GM21526 (cell line): ENCODE measurements around the gene CRYBA2.

Experiments
- ATAC-seq: cut with Tn5 transposase; IDR thresholded peaks from one replicate; pipeline ENCODE4 v1.9.1; 2021; ENCODE audit warnings: moderate library complexity; ENCODE audit not compliant: unreplicated experiment, low FRiP score

Gene CRYBA2, protein sequence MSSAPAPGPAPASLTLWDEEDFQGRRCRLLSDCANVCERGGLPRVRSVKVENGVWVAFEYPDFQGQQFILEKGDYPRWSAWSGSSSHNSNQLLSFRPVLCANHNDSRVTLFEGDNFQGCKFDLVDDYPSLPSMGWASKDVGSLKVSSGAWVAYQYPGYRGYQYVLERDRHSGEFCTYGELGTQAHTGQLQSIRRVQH

DNA sequence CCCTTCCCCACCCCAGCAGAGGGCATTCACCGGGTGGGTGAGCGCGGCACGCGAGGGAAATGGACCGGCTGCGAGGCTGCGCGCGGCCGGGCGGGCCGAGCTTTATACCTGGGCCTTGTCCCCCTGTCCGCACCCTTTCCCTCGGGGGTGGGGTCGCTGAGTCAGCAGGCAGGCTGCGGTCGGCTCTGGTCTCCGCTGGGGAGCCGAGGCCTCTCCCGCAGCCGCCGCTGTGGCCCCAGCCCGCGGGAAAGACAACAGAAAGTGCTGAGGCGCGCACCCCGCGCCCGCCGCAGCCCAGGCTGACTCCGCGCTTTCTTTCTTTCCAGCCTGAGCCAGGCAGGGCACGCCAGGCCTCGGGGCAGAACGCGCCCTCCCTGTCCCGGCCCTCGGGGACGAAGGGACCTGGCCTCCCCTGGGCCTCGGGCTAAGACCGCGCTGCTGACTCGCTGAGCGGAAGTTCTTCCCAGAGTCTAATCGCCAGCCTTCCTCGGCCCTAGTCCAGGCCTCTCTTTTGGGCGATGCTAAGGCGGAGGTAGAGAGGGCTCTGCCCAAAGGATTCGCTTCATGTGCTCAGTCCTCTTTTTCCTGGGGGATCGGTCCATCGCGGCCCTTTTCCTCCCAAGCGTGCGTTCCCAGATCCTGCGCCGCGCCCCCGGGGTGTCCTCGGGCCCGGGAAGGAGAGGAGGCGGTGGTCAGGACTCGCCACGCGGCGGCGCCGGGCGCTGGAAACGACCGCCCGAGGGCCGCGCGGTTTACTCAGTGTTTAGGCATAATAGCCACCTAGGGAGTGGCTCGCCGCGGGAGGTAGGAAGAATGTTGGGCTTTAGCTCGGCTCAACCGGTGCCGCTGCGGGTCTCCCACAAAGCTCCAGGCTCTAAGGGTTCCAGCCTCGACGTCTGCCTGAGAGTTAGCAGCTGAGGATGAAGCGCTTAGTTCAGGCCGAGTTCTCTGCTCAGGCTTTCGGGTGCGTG lies at the start of gene CRYBA2:
CRYBA2 (minus strand) TSS at position 78 of the 971 bp plus-strand sequence. CDS start 246 bp downstream, outside the sequence.
- no peak for ATAC-seq

DNA sequence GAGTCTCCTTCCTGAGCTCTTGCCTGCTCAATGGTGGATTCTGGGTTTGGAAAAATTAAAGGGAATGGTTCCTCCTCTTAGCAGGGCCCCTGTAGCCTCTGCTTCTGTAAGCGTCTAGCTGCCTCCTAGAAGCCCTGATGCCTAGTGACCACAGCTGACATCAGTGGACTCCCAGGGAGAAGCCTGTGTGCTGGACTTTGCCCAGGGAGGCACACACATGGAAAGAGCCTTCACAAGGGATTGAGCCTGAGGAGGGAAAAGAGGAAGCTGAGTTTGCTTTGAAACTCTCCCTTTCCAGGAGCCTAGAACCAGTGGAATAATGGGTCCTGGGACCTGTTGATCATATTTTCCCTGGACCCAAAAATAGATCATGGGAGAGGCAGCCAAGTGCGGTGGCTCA lies 49.5 kb upstream of the CRYBA2 start:
- ATAC-seq = no peak

DNA sequence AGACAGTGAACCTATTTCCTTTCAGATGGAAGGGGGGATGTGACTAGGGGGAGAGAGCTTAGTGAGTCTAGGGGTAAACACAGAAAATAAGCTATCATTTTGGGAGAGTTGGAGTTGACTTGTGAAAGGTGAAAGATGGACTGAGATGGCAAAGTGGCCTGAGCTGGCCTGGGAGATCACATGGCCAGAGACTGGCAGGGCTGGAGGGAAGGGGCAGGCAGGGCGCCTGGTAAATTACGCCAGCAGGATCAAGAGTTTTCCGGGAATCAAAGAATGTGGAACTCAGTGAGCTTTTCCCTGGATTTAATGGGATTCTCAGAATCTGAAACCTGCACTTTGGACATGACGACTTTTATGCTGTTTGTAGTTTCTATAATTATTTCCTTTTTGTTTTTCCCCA lies 48.9 kb upstream of the CRYBA2 start:
- no peak for ATAC-seq

DNA sequence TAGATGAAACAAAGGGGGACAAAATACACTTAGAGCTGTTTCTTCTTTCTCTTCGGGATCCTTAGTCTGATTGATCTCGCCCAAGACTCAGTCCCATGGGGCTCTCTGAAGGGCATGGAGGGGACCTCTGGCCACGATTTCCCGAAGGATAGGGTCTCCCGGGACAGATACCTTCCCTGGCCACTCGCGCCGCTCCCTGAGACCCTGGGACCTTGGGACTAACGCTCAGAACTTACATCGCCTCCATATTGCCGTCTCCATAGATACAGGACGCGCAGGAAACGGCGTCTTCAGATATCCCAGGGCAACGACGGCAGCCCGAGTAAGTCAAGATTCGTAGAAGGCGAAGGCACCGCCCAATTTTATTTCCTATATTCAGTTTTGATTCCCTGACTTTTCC lies 48.0 kb upstream of the CRYBA2 start, which contains the start of gene CFAP65:
CFAP65 (minus strand) TSS at position 265 of the 400 bp plus-strand sequence. CDS start 2,468 bp downstream, outside the sequence.
- no peak for ATAC-seq

DNA sequence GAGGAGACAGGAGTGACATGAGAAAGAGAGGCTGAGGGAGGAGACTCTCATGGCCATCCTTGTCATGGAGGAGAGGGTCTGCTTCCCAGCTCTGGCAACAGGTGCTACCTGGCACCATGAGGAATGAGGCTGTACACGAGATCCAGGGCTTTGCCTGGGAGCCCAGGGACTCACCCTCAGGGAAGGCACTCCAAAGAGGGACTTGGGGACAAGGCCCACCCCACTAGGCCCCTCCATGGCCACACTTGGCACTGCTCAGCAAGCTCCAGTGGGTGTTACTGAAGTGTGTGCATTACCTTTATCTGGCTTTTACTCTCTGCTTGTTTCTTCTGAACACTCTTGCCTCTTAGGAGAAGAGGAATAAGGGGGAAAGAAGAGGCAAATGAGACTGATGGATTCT lies 45.4 kb upstream of the CRYBA2 start:
- no peak for ATAC-seq

DNA sequence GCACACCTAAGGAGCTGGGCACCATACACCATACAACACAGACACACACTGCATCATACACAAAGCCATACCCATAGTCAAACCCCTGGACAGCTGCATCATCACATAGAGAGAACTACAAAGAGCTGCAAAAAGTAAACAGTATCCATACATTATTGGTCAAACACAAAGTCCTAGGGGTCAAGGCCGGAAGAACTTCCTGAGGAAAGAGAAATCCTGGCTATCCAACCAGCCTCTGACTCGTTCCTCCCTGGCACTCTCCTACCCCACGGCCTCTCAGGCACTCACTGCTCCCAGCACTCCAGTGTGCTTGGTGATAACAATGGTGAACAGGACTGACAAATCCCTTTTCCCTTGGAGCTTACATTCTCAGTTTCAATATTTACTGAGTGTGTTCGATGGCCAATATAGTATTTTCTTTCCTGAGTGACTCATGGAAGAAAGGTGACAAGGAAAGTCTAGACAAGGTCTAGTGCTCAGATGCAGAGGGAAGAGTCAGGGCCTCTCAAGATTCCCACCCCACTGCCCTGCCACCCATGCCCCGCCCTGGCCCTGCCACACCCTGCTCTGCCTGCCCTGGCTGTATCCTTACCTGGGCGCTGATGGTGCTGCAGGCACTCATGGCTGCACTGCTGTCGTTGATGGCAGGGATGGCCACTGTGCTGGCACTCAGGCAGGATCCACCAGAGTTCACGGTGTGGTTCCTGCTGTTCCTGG lies 44.7 kb upstream of the CRYBA2 start:
- ATAC-seq = no peak

DNA sequence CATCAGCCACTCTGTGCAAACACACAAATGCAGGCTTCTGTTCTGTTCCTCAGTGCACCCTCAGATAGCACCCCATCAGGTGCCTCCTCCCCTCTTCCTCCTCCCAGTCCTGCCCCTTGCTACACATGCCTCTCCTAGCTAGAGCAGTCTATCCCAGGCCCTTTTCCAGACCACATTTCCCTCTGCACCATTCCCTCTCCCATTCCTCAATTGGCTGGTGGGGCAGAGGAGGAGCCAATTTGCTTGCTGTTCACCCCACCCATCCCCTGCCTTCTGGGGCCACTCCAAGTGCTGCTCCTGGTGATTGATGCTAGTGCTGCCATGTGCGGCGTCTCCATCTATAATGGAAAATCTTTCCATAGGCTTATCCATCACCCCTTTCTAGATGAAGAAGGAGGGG lies 42.7 kb upstream of the CRYBA2 start:
- no peak for ATAC-seq

DNA sequence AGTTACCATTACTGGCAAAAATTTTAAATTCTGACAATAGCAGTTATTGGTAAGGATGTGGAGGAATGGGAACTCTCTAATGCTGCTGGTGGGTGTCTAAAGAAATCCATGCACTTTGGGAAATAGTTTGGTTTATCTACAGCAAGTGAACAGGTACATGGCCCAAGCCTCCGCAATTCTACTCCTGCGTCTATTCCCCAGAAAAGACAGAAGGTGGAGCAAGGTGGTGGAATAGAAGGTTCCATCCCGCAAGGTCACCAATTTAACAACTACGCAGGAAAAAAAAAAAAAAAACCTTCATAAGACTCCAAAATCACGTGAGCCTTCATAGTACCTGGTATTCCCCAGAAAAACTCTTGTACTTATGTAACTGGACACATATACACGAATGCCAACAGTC lies 41.6 kb upstream of the CRYBA2 start:
- ATAC-seq = no peak

DNA sequence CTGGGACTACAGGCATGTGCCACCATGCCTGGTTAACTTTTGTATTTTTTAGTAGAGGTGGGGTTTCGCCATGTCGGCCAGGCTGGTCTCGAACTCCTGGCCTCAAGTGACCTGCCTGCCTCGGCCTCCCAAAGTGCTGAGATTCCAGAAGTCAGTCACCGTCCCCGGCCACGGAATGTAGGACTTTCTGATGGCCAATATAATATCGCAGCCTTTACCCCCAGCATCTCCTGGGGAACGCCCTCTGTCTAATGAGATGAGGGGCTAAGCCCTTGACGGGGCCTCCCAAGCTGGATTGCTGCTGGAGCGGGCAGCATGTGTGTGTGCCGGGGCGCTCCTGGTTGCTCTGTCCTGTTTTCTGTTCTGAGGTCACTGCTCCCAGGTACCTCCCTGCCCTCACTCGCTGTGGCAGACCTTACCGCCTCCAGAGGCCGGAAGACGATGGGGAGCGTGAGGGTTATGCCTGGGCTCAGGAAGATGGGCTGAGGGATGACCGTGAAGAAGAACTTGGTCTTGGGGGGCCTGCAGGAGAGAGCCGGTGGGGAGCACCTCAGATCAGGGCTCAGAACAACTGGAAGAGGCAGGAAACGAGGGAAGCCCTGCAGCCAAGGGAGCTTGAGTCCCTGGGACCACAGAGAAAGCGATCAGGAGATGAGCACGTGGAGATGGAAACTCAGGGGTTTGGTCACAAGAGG lies 39.0 kb upstream of the CRYBA2 start:
- ATAC-seq = no peak

DNA sequence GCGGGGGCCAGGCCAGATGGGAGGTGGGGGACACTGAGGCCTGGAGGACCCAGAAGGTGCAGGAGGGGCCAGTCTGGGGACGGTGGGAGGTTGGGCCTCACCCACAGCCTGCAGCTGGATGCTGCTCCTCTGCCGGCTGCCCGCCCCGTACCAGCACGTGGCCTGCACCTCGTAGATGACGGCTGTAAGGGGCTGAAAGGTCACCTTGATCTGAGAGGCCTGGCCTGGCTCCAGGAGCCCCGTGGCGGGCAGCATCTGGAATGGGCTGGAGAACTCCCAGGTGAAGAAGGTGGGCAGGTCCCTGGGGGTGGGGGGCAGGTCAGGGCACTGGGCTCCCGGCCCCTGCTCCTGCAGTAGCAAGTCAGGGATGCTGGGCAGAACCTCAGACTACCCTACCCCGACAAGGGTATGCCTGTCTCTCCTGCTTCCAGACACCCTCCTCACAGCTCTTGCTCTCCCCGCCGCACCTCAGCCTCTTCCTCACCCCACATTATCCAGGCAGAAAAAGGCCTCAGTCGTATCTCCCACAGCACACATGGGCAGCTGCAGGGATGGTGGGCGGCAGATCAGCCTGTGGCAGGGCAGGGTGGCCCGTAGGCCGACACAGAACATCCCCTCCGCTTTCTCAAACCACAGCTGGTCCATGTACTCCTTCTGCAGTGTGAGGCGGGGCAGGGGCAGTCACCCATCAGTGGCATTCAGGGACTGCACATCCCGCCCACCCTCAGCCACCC lies 38.0 kb upstream of the CRYBA2 start:
- ATAC-seq = no peak

DNA sequence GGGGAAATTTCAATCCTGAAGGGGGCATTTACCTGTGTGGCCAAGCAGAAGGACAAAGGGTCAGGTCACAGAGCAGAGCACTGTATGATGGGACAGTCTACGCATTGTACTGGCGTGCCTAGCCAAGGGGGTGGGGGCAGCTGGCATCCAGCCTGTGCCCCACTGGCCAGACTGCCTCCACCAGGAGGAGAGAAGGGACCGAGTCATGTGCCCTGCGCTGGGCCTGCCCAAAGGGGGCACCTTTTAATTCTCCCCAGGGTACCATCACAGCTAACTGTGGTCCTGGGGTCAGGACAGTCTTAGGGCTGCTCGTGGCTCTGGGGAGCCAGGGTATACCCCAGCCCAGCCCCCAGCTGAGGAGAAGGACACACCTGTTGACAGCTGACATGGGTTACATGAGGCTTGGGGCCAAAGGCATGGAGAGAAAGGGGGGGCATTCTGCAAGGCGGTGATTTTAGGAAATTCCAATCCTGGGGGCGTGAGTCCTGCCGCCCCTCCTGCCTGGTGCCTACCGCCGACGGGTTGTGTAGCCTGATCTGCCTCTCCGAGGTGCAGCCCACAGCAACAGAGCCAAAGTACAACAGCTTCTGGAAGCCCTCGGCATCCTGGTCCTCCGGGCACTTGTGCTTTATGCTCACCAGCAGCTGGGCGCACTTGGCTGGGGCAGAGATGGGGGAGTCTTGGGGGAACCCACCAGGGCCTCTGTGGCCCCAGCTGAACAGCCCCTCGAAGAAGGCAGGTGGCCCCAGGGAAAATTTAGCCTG lies 37.1 kb upstream of the CRYBA2 start:
- ATAC-seq = no peak

DNA sequence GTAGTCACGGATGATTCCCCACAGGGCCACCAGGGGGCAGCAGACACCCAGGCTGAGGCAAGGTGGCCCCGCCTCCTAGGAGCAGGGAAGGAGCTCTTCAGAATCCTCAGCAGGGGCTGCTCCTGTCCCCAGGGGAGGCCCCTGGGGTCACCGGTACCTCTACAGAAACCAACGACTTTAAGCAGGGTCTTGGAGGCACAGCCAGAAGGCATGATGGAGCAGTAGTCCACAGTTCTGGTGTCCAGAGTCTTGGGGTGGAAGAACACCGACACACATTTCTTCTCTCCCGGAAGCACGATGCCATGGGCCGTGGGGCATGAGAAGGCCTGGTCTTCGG lies 36.6 kb upstream of the CRYBA2 start:
- no peak for ATAC-seq

DNA sequence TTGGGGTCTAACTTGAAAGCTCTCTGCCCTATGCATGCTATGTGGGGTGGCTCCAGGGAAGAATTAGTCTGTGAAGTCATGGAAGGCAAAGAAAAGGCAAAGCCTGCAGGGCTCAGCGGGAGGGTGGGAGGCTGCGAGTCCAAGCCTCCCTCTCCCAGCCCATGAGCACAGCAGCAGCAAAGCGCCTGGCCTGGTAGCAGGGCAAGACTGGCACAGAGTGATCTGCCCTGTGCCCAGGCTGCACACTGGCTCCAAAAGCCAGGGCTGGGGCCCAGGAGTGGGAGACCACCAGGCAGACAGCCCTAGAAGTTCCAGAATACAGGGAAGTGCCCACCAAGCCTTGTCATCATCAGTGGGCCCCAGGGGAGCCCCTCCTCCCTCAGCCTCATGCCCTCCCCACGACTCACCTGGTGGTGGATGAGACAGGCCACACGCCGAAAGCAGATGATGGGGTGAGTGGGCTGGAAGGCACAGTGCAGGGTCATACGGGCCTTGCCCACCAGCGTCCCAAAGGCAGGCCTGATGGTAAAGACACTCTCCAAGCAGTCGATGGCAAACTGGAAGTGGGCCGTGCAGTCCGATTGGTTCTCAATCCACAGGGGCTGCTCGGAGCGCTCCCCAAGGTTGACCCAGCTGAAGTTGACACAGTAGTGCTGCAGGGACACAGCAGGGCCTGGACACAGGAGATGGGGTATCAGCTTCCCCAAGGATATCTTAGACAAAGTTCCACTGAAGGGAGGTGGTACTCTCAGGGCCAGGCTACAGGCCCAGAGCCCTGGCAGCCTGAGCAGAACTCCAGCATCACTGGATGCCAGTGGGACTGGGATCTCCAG lies 36.0 kb upstream of the CRYBA2 start:
- no peak for ATAC-seq

DNA sequence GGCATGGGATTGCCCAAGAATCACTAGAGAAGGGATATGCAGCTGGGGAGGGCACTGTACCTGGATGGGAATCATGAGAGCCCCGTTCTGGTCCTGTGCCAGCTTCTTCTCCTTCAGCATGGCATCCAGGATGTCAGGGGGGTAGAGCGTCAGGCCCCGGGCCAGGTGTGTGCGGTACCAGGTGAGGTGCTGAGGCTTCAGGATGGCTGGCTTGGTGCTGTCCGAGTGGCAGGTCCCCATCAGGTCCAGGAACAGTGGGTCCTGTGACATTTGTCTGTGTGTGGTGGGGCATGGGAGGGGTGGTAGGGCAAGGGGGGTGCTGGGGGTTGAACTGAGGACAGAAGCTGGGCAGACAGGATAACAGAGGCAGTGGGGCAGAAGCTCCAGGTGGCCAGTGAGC lies 34.9 kb upstream of the CRYBA2 start:
- ATAC-seq = no peak

DNA sequence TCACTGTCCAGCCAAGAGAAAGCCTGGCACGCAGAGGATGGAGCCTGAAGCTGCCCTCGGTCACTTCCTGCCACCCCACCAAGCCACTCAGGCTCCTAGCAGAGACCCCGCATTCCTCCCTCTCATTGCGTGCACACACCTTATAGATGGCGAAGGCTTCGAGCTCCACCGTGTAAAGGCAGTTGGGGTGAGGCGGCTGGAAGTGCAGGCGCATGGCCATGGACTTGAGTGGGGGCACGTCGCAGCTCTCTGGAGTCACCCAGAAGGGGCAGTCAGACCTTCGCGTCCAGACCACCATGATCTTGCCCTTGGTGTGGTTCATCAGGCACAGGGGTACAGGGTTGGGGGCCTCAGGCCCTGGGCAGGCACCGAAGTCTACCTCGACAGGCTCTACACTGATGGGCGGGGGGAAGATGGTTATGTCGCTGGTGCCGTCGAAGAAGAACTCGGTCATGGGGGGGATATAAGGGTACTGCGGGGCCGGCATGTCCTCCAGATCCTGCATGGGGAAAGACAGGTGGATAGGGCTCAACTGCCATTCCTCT lies 34.4 kb upstream of the CRYBA2 start:
- no peak for ATAC-seq

DNA sequence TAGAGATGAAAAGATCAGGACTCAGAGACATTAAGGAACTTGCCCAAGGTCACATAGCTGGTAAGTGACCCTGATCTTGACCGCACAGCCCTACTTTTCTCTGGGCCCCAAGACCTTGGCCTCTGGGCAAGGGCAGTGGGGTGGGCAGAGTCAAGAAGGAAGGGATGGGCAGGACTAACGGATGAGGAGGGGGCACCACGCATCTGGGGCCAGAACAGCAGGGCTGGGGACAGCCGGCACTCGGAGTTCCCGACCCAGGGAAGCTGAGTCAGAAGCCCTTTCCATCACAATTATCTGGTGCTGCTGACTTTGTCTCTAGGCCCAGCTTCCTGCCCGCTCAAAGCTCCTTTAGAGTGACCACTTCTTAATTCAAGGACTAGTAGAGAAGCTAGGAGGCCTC lies 33.7 kb upstream of the CRYBA2 start:
- no peak for ATAC-seq

DNA sequence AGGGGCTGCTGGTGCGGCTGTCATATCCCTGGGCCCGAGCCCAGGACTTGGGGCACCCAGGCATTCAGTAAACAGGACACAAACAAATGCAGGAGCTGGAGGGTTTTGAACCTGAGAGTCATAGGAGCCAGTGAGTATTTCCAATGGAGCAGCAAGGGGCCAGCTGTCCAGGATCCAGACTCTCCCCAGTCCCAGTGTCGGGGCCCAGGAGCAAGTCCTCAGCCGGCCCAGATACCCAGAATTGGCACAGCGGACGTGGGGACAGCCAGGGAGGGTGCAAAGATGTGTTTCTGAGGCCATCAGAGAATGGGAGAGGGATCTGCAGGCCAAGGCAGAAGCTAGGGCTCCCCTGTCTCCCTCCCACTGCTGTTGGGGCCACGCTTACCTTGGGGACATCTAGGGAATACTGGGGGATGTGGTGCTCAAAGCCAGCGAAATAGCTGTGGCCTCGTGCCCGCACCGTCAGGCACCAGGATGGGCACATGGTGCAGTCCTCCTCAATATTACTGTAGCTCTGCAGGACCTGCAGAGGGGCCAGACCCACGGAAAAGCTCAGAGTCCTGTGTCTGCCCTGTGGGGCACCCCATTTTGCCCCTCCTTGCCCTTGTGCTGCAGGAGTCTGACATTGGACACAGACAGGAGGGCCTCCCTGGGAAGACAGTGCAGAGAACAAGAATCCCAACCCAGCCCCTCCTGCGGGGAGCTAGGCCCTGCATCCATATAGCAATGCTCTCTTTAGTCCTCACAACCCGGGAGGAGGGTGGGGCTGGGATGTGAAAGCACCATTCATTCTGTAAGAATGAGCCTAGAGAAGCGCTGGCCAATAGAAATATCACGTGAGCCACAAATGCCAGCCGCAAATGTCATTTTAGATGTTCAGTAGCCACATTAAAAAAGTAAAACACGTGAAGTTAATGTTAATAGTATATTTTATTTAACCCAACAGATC lies 32.7 kb upstream of the CRYBA2 start:
- ATAC-seq = no peak
